ENCODE measurements around the gene TMEM184B.

The TMEM184B gene

GRCh38 chr22:38273135-38273826, 471 bp upstream of the TMEM184B start:
- DNase-seq, result no peak

GRCh38 chr22:38271927-38272372, 860 bp downstream of the TMEM184B start:
- DNase-seq, result no peak

- no peak for DNase-seq
Measured at GRCh38 chr22:38271101-38271500, 1.7 kb downstream of the TMEM184B start.

GRCh38 chr22:38270091-38270992, 2.5 kb downstream of the TMEM184B start:
- DNase-seq, result no peak

GRCh38 chr22:38269466-38269865, 3.3 kb downstream of the TMEM184B start:
- no peak for DNase-seq

GRCh38 chr22:38267086-38267485, 5.7 kb downstream of the TMEM184B start:
- peak; percentile 32 for DNase-seq

- no peak for DNase-seq
Measured at GRCh38 chr22:38266120-38266519, 6.7 kb downstream of the TMEM184B start.

GRCh38 chr22:38264322-38264843, 8.4 kb downstream of the TMEM184B start:
- no peak for DNase-seq

GRCh38 chr22:38262051-38262795, 10.6 kb downstream of the TMEM184B start:
- peak; percentile 47 for DNase-seq

- no peak for DNase-seq
Measured at GRCh38 chr22:38260761-38261681, 11.8 kb downstream of the TMEM184B start.

- DNase-seq, result peak; percentile 22
Measured at GRCh38 chr22:38259370-38259769, 13.4 kb downstream of the TMEM184B start.

GRCh38 chr22:38258895-38259294, 13.9 kb downstream of the TMEM184B start:
- no peak for DNase-seq

- DNase-seq, result no peak
Measured at GRCh38 chr22:38257650-38258250, 15.1 kb downstream of the TMEM184B start.

GRCh38 chr22:38257181-38257580, 15.6 kb downstream of the TMEM184B start:
- no peak for DNase-seq

- no peak for DNase-seq
Measured at GRCh38 chr22:38255697-38256096, 17.1 kb downstream of the TMEM184B start.

- no peak for DNase-seq
Measured at GRCh38 chr22:38251341-38251692, 21.5 kb downstream of the TMEM184B start.

GRCh38 chr22:38250643-38251340, 22.0 kb downstream of the TMEM184B start:
- peak; percentile 18 for DNase-seq

GRCh38 chr22:38249803-38250642, 22.8 kb downstream of the TMEM184B start:
- DNase-seq, result peak; percentile 49

GRCh38 chr22:38249301-38249700, 23.5 kb downstream of the TMEM184B start:
- DNase-seq, result no peak

- no peak for DNase-seq
Measured at GRCh38 chr22:38248280-38248679, 24.5 kb downstream of the TMEM184B start.

All from MV-4-11 (cell line).